ENCODE measurements around the gene CAMK2D. TPM values are rescaled to one million over a fixed set of nuclear protein-coding genes. Genes with fewer than 3 reads are reported as not detected.
A peak's percentile ranks its signal among the peaks of the same experiment; 100 is the strongest.

CAMK2D gene
- total and polyA plus RNA-seq, 10 donors: 5.9 to 44.2 (median 33.3) TPM

DNA sequence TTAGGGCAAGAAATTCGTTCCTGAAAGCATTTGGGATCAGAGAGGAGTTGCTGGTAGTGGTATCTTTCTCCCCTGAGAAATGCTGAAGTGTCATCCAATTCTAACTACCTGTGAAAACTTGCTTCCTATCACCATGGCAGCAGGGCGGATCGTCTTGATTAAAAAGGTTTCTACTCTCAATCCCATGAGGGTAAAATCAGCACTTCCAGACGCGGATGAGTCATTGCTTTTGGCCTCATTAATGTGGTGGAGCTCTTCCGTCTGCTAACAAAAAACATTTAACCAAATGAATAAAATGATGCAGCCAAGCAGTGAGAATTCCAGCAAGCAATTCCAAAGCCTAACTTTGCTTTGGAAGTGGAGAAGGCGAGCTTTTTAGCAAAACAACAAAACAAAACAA, 325.6 kb downstream of the CAMK2D start:
- DNase-seq: no peak
- H3K27ac ChIP-seq: peak overlapping the region in 7 of 8 donors; percentile 6 to 66 (median 39)
- H3K4me3 ChIP-seq: no peak overlapping the region
- no peaks in the 10 kb centered on the region for H3K27me3 ChIP-seq (replicated peaks in 1 of 7)
- TF ChIP-seq POLR2A (IDR thresholded peaks at IDR 0.05) (no peak), POLR2AphosphoS5 (IDR thresholded peaks at IDR 0.05) (no peak)
- TF ChIP-seq, protein P1, sequence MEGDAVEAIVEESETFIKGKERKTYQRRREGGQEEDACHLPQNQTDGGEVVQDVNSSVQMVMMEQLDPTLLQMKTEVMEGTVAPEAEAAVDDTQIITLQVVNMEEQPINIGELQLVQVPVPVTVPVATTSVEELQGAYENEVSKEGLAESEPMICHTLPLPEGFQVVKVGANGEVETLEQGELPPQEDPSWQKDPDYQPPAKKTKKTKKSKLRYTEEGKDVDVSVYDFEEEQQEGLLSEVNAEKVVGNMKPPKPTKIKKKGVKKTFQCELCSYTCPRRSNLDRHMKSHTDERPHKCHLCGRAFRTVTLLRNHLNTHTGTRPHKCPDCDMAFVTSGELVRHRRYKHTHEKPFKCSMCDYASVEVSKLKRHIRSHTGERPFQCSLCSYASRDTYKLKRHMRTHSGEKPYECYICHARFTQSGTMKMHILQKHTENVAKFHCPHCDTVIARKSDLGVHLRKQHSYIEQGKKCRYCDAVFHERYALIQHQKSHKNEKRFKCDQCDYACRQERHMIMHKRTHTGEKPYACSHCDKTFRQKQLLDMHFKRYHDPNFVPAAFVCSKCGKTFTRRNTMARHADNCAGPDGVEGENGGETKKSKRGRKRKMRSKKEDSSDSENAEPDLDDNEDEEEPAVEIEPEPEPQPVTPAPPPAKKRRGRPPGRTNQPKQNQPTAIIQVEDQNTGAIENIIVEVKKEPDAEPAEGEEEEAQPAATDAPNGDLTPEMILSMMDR (IDR thresholded peaks at IDR 0.05 in 8 of 11, conservative IDR thresholded peaks at IDR 0.05 in 3 of 11): no peak
- H3K36me3 ChIP-seq: no peaks in the 10 kb centered on the region
- peaks cover 0 to 16% (median 0%) of the 10 kb centered on the region in 6 donors for H3K4me1 ChIP-seq
- 47 to 70% (median 61%) methylated on average over 7 of the region's 7 CpGs for WGBS, 5 donors
- intact Hi-C loops (cut with DNase I; ENCODE audit: low total_unique reads): no loop called here
- H3K9me3 ChIP-seq: no peaks in the 10 kb centered on the region

DNA sequence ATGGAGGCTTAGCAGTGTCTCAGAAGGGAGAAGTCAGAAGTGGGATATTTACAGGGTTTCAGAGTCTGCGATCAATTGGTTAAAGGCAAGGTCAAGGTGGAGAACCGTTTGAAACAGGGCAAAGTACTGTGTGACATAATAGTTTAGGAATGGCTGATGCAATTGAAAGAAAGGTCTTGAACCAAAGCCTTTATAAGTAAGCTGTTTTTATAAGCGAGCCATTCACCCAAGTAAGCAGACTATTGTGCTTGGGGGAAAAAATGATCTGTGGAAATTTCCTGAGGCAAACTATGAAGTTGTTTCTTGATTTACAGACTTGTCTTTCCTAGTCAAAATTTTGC, 327.3 kb downstream of the CAMK2D start:
- H3K27ac ChIP-seq: no peak overlapping the region
- H3K4me3 ChIP-seq: no peak overlapping the region
- intact Hi-C loops (cut with DNase I; ENCODE audit: low total_unique reads): no loop called here
- H3K4me1 ChIP-seq: peaks cover 0 to 16% (median 0%) of the 10 kb centered on the region in 6 donors
- no peak for DNase-seq
- 68 to 87% (median 79%) methylated on average over 3 of the region's 3 CpGs for WGBS, 5 donors
- TF ChIP-seq POLR2A (IDR thresholded peaks at IDR 0.05): no peak
- H3K9me3 ChIP-seq: no peaks in the 10 kb centered on the region
- no peaks in the 10 kb centered on the region for H3K36me3 ChIP-seq
- no peaks in the 10 kb centered on the region for H3K27me3 ChIP-seq (replicated peaks in 1 of 7)

DNA sequence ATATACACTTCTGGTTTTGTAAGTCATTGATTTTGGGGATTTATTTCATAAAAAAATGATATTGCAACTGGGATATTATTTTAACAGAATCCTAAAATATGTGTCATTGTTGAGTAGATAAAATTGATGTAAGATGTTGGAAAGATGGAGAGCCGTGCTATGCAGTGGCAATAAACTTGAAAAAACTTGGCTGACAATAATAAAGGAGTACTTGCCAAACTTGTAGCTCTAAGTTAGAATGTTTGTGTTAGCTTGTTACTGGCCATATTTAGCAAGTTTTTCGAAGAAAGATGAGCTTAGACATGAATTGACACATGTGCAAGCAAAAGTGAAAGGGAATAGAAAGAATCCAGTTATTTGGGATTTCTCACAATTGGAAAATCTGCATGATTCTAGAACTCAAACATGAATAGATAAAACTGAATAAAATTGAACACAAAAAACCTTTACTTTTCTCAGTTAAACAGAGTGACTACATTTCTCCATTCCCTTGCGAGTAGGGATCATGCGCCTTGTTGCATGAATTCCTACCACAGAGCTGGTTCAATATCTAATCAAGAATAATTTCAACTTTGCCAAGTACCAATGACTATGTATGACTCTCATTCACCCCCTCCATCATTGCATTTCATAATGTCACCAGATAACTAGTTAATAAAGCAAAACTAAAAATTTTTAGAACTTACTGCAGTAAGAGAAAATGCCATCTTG, 327.8 kb downstream of the CAMK2D start:
- H3K27ac ChIP-seq: no peak overlapping the region
- H3K4me3 ChIP-seq: no peak overlapping the region
- TF ChIP-seq, protein P1 (IDR thresholded peaks at IDR 0.05 in 8 of 11, conservative IDR thresholded peaks at IDR 0.05 in 3 of 11): no peak
- no peak for TF ChIP-seq POLR2AphosphoS5 (IDR thresholded peaks at IDR 0.05)
- no peak for TF ChIP-seq POLR2A (IDR thresholded peaks at IDR 0.05)
- 71 to 86% (median 81%) methylated on average over 4 of the region's 4 CpGs for WGBS, 5 donors
- intact Hi-C loops (cut with DNase I; ENCODE audit: low total_unique reads): no loop called here
- no peaks in the 10 kb centered on the region for H3K27me3 ChIP-seq (replicated peaks in 1 of 7)
- peaks cover 0 to 16% (median 0%) of the 10 kb centered on the region in 6 donors for H3K4me1 ChIP-seq
- H3K9me3 ChIP-seq: no peaks in the 10 kb centered on the region
- no peak for DNase-seq
- no peaks in the 10 kb centered on the region for H3K36me3 ChIP-seq

DNA sequence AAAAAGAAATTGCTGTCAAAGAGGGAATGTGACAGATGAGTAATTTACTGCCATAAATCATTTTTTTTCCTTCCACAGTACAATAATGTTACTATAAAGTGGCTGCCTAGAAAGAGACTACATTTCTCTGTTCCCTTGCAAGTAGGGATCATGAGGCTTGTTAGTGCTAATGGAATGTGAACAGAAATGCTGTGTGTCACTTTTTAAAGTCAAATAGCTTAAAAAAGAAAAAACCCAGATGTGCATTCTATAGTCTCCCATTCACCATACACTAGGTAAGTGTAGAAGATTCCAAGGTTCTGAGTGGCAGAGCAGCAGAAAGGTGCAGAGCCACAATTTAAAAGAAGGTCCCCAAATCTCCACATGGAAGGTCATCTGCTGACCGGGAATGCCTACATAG, 328.4 kb downstream of the CAMK2D start:
- no peaks in the 10 kb centered on the region for H3K9me3 ChIP-seq
- 86 to 97% (median 94%) methylated on average over 1 of the region's 1 CpG for WGBS, 5 donors
- TF ChIP-seq POLR2AphosphoS5 (IDR thresholded peaks at IDR 0.05) (no peak), POLR2A (IDR thresholded peaks at IDR 0.05) (no peak)
- TF ChIP-seq, protein P1 (IDR thresholded peaks at IDR 0.05 in 8 of 11, conservative IDR thresholded peaks at IDR 0.05 in 3 of 11): no peak
- H3K36me3 ChIP-seq: no peaks in the 10 kb centered on the region
- peaks cover 0 to 16% (median 0%) of the 10 kb centered on the region in 6 donors for H3K4me1 ChIP-seq
- H3K27ac ChIP-seq: no peak overlapping the region
- no peak for DNase-seq
- no peaks in the 10 kb centered on the region for H3K27me3 ChIP-seq (replicated peaks in 1 of 7)
- no peak overlapping the region for H3K4me3 ChIP-seq
- intact Hi-C loops (cut with DNase I; ENCODE audit: low total_unique reads): no loop called here
